ENCODE results near the gene TEX101.

DNA sequence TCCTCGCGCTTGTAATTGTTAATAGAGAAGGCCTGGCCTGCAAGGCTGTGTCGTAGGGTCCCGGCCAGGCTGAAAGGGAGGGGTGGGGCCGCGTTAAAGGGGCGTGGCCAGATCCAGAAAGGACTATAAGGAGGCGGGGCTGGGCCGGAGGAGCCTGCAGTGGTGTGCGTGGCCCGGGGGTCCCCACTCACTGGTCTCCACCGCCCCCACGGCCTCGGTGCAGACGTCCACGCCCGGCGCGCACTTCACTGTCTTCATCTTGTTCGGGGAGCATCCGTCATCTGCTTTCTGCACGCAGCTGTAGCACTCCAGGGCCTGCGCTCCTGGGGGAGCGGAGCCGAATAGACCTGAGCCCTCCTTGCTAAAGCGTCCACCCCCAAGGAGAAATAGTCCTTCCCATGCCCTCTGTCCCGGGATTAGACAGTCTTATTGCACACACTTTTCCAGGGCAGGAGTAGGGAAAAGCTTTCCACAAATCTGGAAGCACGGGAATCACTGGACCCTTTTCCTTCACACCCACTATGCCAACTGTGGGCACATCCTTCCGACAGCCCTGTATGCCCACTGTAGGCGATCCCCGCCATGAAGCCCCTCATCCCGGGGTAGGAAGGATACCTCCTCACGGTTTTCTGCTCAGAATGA is 49.6 kb downstream of the TEX101 start:
- TF ChIP-seq, protein P1, sequence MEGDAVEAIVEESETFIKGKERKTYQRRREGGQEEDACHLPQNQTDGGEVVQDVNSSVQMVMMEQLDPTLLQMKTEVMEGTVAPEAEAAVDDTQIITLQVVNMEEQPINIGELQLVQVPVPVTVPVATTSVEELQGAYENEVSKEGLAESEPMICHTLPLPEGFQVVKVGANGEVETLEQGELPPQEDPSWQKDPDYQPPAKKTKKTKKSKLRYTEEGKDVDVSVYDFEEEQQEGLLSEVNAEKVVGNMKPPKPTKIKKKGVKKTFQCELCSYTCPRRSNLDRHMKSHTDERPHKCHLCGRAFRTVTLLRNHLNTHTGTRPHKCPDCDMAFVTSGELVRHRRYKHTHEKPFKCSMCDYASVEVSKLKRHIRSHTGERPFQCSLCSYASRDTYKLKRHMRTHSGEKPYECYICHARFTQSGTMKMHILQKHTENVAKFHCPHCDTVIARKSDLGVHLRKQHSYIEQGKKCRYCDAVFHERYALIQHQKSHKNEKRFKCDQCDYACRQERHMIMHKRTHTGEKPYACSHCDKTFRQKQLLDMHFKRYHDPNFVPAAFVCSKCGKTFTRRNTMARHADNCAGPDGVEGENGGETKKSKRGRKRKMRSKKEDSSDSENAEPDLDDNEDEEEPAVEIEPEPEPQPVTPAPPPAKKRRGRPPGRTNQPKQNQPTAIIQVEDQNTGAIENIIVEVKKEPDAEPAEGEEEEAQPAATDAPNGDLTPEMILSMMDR (IDR thresholded peaks at IDR 0.05 in 4 of 5, conservative IDR thresholded peaks at IDR 0.05 in 1 of 5), result no peak
- peak in 1 of 2 donors; percentile 3 for TF ChIP-seq POLR2A (IDR thresholded peaks at IDR 0.05)

Measured in gastrocnemius medialis (tissue), 4 donors.